Spleen (tissue), 11 donors: Measurements from ENCODE around the gene TACC2. TPM values are rescaled to one million over a fixed set of nuclear protein-coding genes. Genes with fewer than 3 reads are reported as not detected.

ENCODE experiments used
- DNase-seq: peaks from one replicate; pipeline ENCODE4 v3.0.0-alpha.2; 2020
- H3K27ac ChIP-seq, 8 donors: fragments of 200-600 bp; sonication (generic) in 7 of 8; 1 replicate in 4 of 8; 2 replicates in 4 of 8; pipeline versions ENCODE4 v1.5.0 to v1.8.0; 2016 to 2021; ENCODE audit warnings: inconsistent platforms in 4 of 8, mild to moderate bottlenecking in 4 of 8, moderate library complexity in 1 of 8
- H3K27me3 ChIP-seq, 7 donors: fragments of 200-600 bp; sonication (generic) in 6 of 7; replicated peaks in 1 of 7; 1 replicate in 4 of 7; 2 replicates in 3 of 7; pipeline versions ENCODE4 v1.5.0 to v1.8.0; 2016 to 2021; ENCODE audit warnings: inconsistent platforms in 3 of 7, mild to moderate bottlenecking in 1 of 7
- H3K36me3 ChIP-seq, 6 donors: fragments of 200-600 bp; sonication (generic) in 5 of 6; 1 replicate in 4 of 6; 2 replicates in 2 of 6; pipeline versions ENCODE4 v1.5.0 to v1.8.0; 2016 to 2021; ENCODE audit warnings: inconsistent platforms in 2 of 6
- H3K4me1 ChIP-seq, 6 donors: fragments of 200-600 bp; sonication (generic) in 5 of 6; 1 replicate in 3 of 6; 2 replicates in 3 of 6; pipeline versions ENCODE4 v1.5.0 to v1.8.0; 2016 to 2021; ENCODE audit warnings: inconsistent platforms in 3 of 6
- H3K4me3 ChIP-seq, 8 donors: fragments of 200-600 bp; sonication (generic) in 7 of 8; 1 replicate in 4 of 8; 2 replicates in 4 of 8; pipeline versions ENCODE4 v1.5.0 to v1.8.0; 2016 to 2021; ENCODE audit warnings: inconsistent platforms in 4 of 8, mild to moderate bottlenecking in 4 of 8, moderate library complexity in 2 of 8
- H3K9me3 ChIP-seq, 8 donors: fragments of 200-600 bp; sonication (generic) in 7 of 8; 1 replicate in 4 of 8; 2 replicates in 4 of 8; pipeline versions ENCODE4 v1.5.0 to v1.8.0; 2016 to 2021; ENCODE audit warnings: inconsistent platforms in 4 of 8
- CTCF ChIP-seq, 11 experiments: fragments of 200-600 bp in 7 of 11; fragments of 450-650 bp in 4 of 11; sonication (generic) in 4 of 11; IDR thresholded peaks in 8 of 11; conservative IDR thresholded peaks in 3 of 11; 1 replicate in 7 of 11; 2 replicates in 4 of 11; pipeline versions ENCODE4 v1.4.0 to v1.8.0; 2016 to 2021; ENCODE audit warnings: antibody characterized with exemption in 11 of 11, inconsistent platforms in 4 of 11, mild to moderate bottlenecking in 1 of 11
- POLR2A ChIP-seq, 3 donors: fragments of 450-650 bp; IDR thresholded peaks; one replicate each; pipeline ENCODE4 v1.5.1; 2017; ENCODE audit warnings: antibody characterized with exemption in 3 of 3, mild to moderate bottlenecking in 1 of 3
- POLR2AphosphoS5 ChIP-seq, 3 donors: sonication (generic); formaldehyde crosslinking; IDR thresholded peaks; one replicate each; pipeline ENCODE4 v1.5.1; 2017; ENCODE audit warnings: antibody characterized with exemption in 3 of 3
- WGBS, 5 donors: extraction: QIAGEN DNeasy Blood & Tissue Kit in 3 of 5; methylation state at CpG; one replicate each; pipeline versions ENCODE4 v1.1.5 to v1.1.7; 2013 to 2018; 5-methylcytosine and 5-hydroxymethylcytosine counted together
- intact Hi-C: fragments of 100-400 bp; cut with DNase I; formaldehyde crosslinking; loops from one replicate; pipeline ENCODE4 v1.15.0; 2023; ENCODE audit warnings: low total_unique reads
- polyA plus RNA-seq, 3 donors: library from polyadenylated mRNA; stranded (reverse); fragments of 200-250 nt; gene quantifications; one replicate each; pipeline ENCODE4 v1.2.1, GENCODE V29; 2013
- total RNA-seq, 7 donors: library from RNA; depleted of rRNA in 3 of 7; stranded (reverse); fragments of >200 nt in 3 of 7; fragmentation: NEBNext Ultra II Directional in 4 of 7; extraction: Animal tissue kit (Norgen Biotek cat#: 25700) in 4 of 7; gene quantifications; one replicate each; pipeline versions ENCODE4 v1.1.0 to v1.2.1, GENCODE V29; 2016 to 2021
- donor health status: healthy with polysubstance abuse.
- donor health status: DM: no; HTN: no; CAD: no; lungs with moderate emphysema.
- donor health status: DM: no; HTN: no; CAD: no.
- donor health status: Bipolar disorder and iron deficiency.
- donor health status: healthy.
- donor health status: DM: no; HTN: no; CAD: no.
- donor health status: DM: yes; HTN: yes; CAD: no.

The TACC2 gene
- total and polyA plus RNA-seq, 10 donors, result 2.4 to 13.9 (median 4.5) TPM

GRCh38 chr10:122225330-122225729 lies 236.4 kb downstream of the TACC2 start:
- Histone ChIP-seq H3K4me1 (no peaks in the 10 kb centered on the region), H3K27me3 (peaks cover 0 to 8% (median 0%) of the 10 kb centered on the region in 7 donors), H3K27ac (no peak overlapping the region), H3K9me3 (no peaks in the 10 kb centered on the region), H3K36me3 (peaks cover 0 to 22% (median 0%) of the 10 kb centered on the region in 6 donors), H3K4me3 (no peak overlapping the region)
- TF ChIP-seq CTCF (IDR thresholded peaks at IDR 0.05 in 8 of 11, conservative IDR thresholded peaks at IDR 0.05 in 3 of 11) (no peak), POLR2AphosphoS5 (IDR thresholded peaks at IDR 0.05) (no peak), POLR2A (IDR thresholded peaks at IDR 0.05) (no peak)
- DNase-seq, result no peak
- WGBS, 5 donors, result 38 to 51% (median 43%) methylated on average over 9 of the region's 9 CpGs
- intact Hi-C loops, result no loop called here

GRCh38 chr10:122227754-122228153 lies 238.8 kb downstream of the TACC2 start:
- intact Hi-C loops, result no loop called here
- no peaks in the 10 kb centered on the region for H3K9me3 ChIP-seq
- no peak for DNase-seq
- no peaks in the 10 kb centered on the region for H3K4me1 ChIP-seq
- WGBS, 5 donors, result 83 to 93% (median 87%) methylated on average over 4 of the region's 4 CpGs
- peaks cover 0 to 8% (median 0%) of the 10 kb centered on the region in 7 donors for H3K27me3 ChIP-seq
- no peak overlapping the region for H3K4me3 ChIP-seq
- no peak overlapping the region for H3K27ac ChIP-seq
- peaks cover 0 to 24% (median 0%) of the 10 kb centered on the region in 6 donors for H3K36me3 ChIP-seq
- no peak for TF ChIP-seq POLR2AphosphoS5 (IDR thresholded peaks at IDR 0.05)
- TF ChIP-seq POLR2A (IDR thresholded peaks at IDR 0.05), result no peak
- TF ChIP-seq CTCF (IDR thresholded peaks at IDR 0.05 in 8 of 11, conservative IDR thresholded peaks at IDR 0.05 in 3 of 11), result no peak

GRCh38 chr10:122229666-122230065 lies 240.7 kb downstream of the TACC2 start:
- Histone ChIP-seq H3K9me3 (no peaks in the 10 kb centered on the region), H3K27ac (no peak overlapping the region), H3K4me3 (no peak overlapping the region), H3K36me3 (peaks cover 0 to 24% (median 0%) of the 10 kb centered on the region in 6 donors), H3K27me3 (peaks cover 0 to 14% (median 0%) of the 10 kb centered on the region in 7 donors), H3K4me1 (no peaks in the 10 kb centered on the region)
- DNase-seq, result no peak
- WGBS, 5 donors, result 80 to 90% (median 84%) methylated on average over 2 of the region's 2 CpGs
- TF ChIP-seq CTCF (IDR thresholded peaks at IDR 0.05 in 8 of 11, conservative IDR thresholded peaks at IDR 0.05 in 3 of 11), result no peak
- TF ChIP-seq POLR2AphosphoS5 (IDR thresholded peaks at IDR 0.05), result no peak
- no peak for TF ChIP-seq POLR2A (IDR thresholded peaks at IDR 0.05)
- intact Hi-C loops, result no loop called here

- intact Hi-C loops, result no loop called here
- WGBS, 5 donors, result 88 to 96% (median 94%) methylated on average over 19 of the region's 19 CpGs
- peaks cover 0 to 24% (median 0%) of the 10 kb centered on the region in 6 donors for H3K36me3 ChIP-seq
- no peak for DNase-seq
- H3K4me3 ChIP-seq, result no peak overlapping the region
- H3K4me1 ChIP-seq, result no peaks in the 10 kb centered on the region
- H3K9me3 ChIP-seq, result no peaks in the 10 kb centered on the region
- TF ChIP-seq POLR2A (IDR thresholded peaks at IDR 0.05) (no peak), POLR2AphosphoS5 (IDR thresholded peaks at IDR 0.05) (no peak), CTCF (IDR thresholded peaks at IDR 0.05 in 8 of 11, conservative IDR thresholded peaks at IDR 0.05 in 3 of 11) (no peak)
- peaks cover 0 to 14% (median 0%) of the 10 kb centered on the region in 7 donors for H3K27me3 ChIP-seq
- H3K27ac ChIP-seq, result no peak overlapping the region
Observed at GRCh38 chr10:122230222-122230621, 241.3 kb downstream of the TACC2 start.
